OCI-LY1 (cell line): ENCODE results near the gene OSGIN1.
"Not testable (repeated sequence)": the region's sequence is repeated elsewhere in the genome, so short reads cannot be mapped to it uniquely, and the experiment has no call there.

Source experiments
- H2AFZ ChIP-seq: fragments of 200-600 bp; sonication (generic), shearing (Covaris generic); 2 replicates; pipeline ENCODE4 v1.6.0; 2014; ENCODE audit warnings: antibody characterized with exemption, mild to moderate bottlenecking, low read length
- H3F3A ChIP-seq: fragments of 200-600 bp; sonication (generic), shearing (Covaris generic); 2 replicates; pipeline ENCODE4 v1.6.0; 2014; ENCODE audit warnings: mild to moderate bottlenecking, antibody characterized with exemption, low read length, moderate library complexity; ENCODE audit not compliant: insufficient read depth
- H3K27ac ChIP-seq: fragments of 200-600 bp; sonication (generic); 2 replicates; pipeline ENCODE4 v1.5.1; 2014; ENCODE audit warnings: low read length, mixed run types, mild to moderate bottlenecking, low read depth; ENCODE audit not compliant: poor library complexity, severe bottlenecking
- H3K27me3 ChIP-seq: fragments of 200-600 bp; sonication (generic); 2 replicates; pipeline ENCODE4 v1.6.0; 2014; ENCODE audit warnings: antibody characterized with exemption, mild to moderate bottlenecking, low read length, moderate library complexity; ENCODE audit not compliant: insufficient read depth
- H3K36me3 ChIP-seq: fragments of 200-600 bp; sonication (generic); 2 replicates; pipeline ENCODE4 v1.6.1; 2014; ENCODE audit warnings: mild to moderate bottlenecking, antibody characterized with exemption, low read length, moderate library complexity, mixed read lengths; ENCODE audit not compliant: insufficient read depth
- H3K4me1 ChIP-seq: fragments of 200-600 bp; sonication (generic); 2 replicates; pipeline ENCODE4 v1.5.1; 2014; ENCODE audit warnings: mild to moderate bottlenecking, low read length, moderate library complexity; ENCODE audit not compliant: insufficient read depth, severe bottlenecking
- H3K4me2 ChIP-seq: fragments of 200-600 bp; sonication (generic), shearing (Covaris generic); 2 replicates; pipeline ENCODE4 v1.6.1; 2014; ENCODE audit warnings: low read length
- H3K4me3 ChIP-seq: fragments of 200-600 bp; sonication (generic); 2 replicates; pipeline ENCODE4 v1.5.1; 2014; ENCODE audit warnings: low read length, low read depth, mild to moderate bottlenecking, mixed read lengths; ENCODE audit not compliant: poor library complexity, severe bottlenecking
- H3K79me2 ChIP-seq: fragments of 200-600 bp; shearing (Covaris generic); 2 replicates; pipeline ENCODE4 v1.6.1; 2016; ENCODE audit warnings: mixed run types, low read length, mixed read lengths; ENCODE audit not compliant: insufficient read depth
- H3K9ac ChIP-seq: fragments of 200-600 bp; sonication (generic), shearing (Covaris generic); 2 replicates; pipeline ENCODE4 v1.6.1; 2014; ENCODE audit warnings: mild to moderate bottlenecking, low read length, mixed read lengths
- H3K9me2 ChIP-seq: fragments of 200-600 bp; sonication (generic), shearing (Covaris generic); 2 replicates; pipeline ENCODE4 v1.6.1; 2014; ENCODE audit warnings: low read depth, mild to moderate bottlenecking, low read length, mixed read lengths
- H3K9me3 ChIP-seq: fragments of 200-600 bp; shearing (Covaris generic); 2 replicates; pipeline ENCODE4 v1.6.1; 2014; ENCODE audit warnings: low read length, mixed read lengths
- H4K20me1 ChIP-seq: fragments of 200-600 bp; sonication (generic), shearing (Covaris generic); 2 replicates; pipeline ENCODE4 v1.6.0; 2016; ENCODE audit warnings: mild to moderate bottlenecking, low read length; ENCODE audit not compliant: insufficient read depth
- EZH2 ChIP-seq: fragments of 200-600 bp; sonication (generic), shearing (Covaris generic); IDR thresholded peaks from 2 replicates; pipeline ENCODE4 v1.8.0; 2017; ENCODE audit warnings: borderline replicate concordance, mixed run types, mild to moderate bottlenecking, antibody characterized with exemption, low read length, moderate library complexity, mixed read lengths
- TF ChIP-seq, protein P1 (sequence below): fragments of 200-600 bp; sonication (generic), shearing (Covaris generic); IDR thresholded peaks from 2 replicates; pipeline ENCODE4 v1.5.1; 2017; ENCODE audit warnings: mild to moderate bottlenecking, antibody characterized with exemption, low read length, moderate library complexity, mixed read lengths

The OSGIN1 gene

DNA sequence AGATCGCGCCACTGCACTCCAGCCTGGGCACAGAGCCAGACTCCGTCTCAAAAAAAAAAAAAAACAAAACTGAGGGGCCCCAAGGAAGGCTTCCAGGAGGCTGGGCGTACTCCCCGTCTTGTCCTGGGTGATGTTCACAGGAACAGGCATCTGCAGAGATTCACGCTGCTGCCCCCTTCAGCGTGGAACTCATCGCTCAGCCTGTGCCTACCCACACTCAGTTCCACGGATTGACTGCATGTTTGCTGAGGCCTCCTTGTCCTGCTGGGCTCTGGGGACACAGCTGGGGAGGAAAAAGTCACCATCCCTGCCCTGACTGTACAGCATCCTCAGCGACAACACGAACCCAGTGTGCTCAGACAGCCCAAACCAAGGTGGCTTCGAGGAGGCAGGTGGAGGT, 12.9 kb upstream of the OSGIN1 start:
- Histone ChIP-seq H2AFZ (no peak overlapping the region), H3K36me3 (no peaks in the 10 kb centered on the region), H3K4me3 (no peak overlapping the region), H3K4me2 (no peak overlapping the region), H3K27ac (no peak overlapping the region), H3K9me2 (no peaks in the 10 kb centered on the region), H3K9me3 (no peaks in the 10 kb centered on the region), H3K9ac (no peak overlapping the region), H3F3A (no peaks in the 10 kb centered on the region), H3K27me3 (no peaks in the 10 kb centered on the region), H4K20me1 (no peaks in the 10 kb centered on the region), H3K79me2 (no peaks in the 10 kb centered on the region), H3K4me1 (no peaks in the 10 kb centered on the region)
- TF ChIP-seq, protein P1, sequence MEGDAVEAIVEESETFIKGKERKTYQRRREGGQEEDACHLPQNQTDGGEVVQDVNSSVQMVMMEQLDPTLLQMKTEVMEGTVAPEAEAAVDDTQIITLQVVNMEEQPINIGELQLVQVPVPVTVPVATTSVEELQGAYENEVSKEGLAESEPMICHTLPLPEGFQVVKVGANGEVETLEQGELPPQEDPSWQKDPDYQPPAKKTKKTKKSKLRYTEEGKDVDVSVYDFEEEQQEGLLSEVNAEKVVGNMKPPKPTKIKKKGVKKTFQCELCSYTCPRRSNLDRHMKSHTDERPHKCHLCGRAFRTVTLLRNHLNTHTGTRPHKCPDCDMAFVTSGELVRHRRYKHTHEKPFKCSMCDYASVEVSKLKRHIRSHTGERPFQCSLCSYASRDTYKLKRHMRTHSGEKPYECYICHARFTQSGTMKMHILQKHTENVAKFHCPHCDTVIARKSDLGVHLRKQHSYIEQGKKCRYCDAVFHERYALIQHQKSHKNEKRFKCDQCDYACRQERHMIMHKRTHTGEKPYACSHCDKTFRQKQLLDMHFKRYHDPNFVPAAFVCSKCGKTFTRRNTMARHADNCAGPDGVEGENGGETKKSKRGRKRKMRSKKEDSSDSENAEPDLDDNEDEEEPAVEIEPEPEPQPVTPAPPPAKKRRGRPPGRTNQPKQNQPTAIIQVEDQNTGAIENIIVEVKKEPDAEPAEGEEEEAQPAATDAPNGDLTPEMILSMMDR = no peak
- TF ChIP-seq EZH2 = no peak

DNA sequence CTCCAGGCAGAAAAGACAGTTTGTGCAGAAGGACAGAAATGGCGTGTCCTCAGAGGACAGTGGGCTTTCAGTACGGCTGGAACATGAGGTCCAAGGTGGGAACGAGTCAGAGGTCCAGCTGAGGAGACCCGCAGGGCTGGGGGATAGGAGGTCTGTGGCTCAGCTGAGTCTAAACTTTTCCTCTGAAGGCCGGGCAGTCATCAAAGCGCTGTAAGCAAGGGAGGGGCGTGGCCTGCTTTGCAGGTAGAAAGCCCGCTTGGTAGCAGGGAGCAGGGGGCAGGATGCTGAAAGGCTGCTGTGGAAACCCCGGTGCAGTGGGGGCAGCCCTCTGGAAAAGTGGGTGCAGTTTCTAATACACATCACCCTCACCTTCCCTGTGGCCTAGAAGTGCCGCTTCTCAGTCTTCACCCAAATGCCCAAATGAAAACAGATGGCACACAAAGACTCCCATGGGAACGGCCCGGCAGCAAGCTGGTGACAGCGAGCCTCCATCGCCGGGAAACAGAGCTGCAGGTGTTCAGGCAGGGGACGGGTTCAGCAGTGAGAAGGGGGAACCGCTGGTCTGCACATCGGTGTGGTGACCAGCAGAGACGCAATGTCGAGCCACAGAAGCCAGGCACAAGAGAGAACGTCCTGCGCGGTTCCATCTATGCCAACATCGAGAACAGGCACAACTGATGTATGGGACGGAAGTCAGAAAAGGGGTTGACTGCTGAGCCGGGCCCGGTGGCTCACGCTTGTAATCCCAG, 12.2 kb upstream of the OSGIN1 start:
- no peak overlapping the region for H3K9ac ChIP-seq
- TF ChIP-seq, protein P1 = no peak
- no peak for TF ChIP-seq EZH2

DNA sequence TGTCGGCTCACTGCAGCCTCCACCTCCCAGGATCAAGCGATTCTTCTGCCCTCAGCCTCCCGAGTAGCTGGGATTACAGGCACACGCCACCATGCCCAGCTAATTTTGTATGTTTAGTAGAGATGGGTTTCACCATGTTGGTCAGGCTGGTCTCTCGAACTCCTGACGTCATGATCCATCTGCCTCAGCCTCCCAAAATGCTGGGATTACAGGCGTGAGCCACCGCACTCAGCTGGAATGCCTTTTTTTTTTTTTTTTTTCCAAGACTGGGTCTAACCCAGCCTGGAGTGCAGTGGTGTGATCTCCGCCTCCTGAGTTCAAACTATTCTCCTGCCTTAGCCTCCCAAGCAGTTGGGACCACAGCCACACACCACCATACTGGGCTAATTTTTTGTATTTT, 11.5 kb upstream of the OSGIN1 start:
- H2AFZ ChIP-seq, H3K9me2 ChIP-seq, H3K4me2 ChIP-seq, H3K9ac ChIP-seq, H3K4me1 ChIP-seq, H3F3A ChIP-seq, H3K79me2 ChIP-seq, H3K27me3 ChIP-seq, H3K4me3 ChIP-seq, H3K27ac ChIP-seq, H3K36me3 ChIP-seq, H3K9me3 ChIP-seq, H4K20me1 ChIP-seq: not testable (repeated sequence)

More for the DNA sequence above, 12.2 kb upstream of the OSGIN1 start:
- Histone ChIP-seq H3K9me3 (no peaks in the 10 kb centered on the region), H3F3A (no peaks in the 10 kb centered on the region), H3K9me2 (no peaks in the 10 kb centered on the region), H4K20me1 (no peaks in the 10 kb centered on the region), H2AFZ (no peak overlapping the region), H3K4me2 (no peak overlapping the region), H3K36me3 (no peaks in the 10 kb centered on the region), H3K4me3 (no peak overlapping the region), H3K27ac (no peak overlapping the region), H3K27me3 (no peaks in the 10 kb centered on the region), H3K4me1 (no peaks in the 10 kb centered on the region), H3K79me2 (no peaks in the 10 kb centered on the region)

DNA sequence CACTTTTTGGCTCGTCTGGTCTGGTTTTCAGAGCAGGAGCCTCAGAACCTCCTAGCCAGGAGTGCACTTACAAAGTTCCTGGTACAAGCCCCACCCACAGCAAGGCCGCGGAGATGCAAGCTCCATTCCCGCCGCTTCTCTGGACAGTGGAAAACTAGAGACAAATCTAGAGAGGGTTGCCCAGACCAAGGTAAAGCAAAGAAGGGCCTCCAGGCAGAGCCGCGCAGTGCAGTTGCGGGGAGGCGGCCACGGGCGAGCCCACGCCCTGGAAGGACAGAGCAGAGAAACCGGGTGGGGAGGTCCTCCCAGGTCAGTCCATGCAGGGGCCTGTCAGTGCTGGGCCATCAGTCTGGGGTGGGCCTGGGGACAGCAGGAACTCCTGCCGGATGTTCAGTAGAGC, 11.0 kb upstream of the OSGIN1 start:
- TF ChIP-seq EZH2 = no peak
- Histone ChIP-seq H3K9me2 (no peaks in the 10 kb centered on the region), H3K27me3 (no peaks in the 10 kb centered on the region), H3K9ac (no peak overlapping the region), H3K27ac (no peak overlapping the region), H3K4me1 (no peaks in the 10 kb centered on the region), H3F3A (no peaks in the 10 kb centered on the region), H2AFZ (no peak overlapping the region), H3K4me2 (no peak overlapping the region), H4K20me1 (no peaks in the 10 kb centered on the region), H3K9me3 (no peaks in the 10 kb centered on the region), H3K36me3 (no peaks in the 10 kb centered on the region), H3K4me3 (no peak overlapping the region), H3K79me2 (no peaks in the 10 kb centered on the region)
